ENCODE measurements around the gene LRMDA. TPM values are rescaled to one million over a fixed set of nuclear protein-coding genes. Genes with fewer than 3 reads are reported as not detected.

Gene LRMDA
- total and polyA plus RNA-seq, 2 of the 13 experiments (the other 11 are each of a cell fraction or from before 2014, with no cell fraction given) = 13.4 to 22.0 TPM

DNA sequence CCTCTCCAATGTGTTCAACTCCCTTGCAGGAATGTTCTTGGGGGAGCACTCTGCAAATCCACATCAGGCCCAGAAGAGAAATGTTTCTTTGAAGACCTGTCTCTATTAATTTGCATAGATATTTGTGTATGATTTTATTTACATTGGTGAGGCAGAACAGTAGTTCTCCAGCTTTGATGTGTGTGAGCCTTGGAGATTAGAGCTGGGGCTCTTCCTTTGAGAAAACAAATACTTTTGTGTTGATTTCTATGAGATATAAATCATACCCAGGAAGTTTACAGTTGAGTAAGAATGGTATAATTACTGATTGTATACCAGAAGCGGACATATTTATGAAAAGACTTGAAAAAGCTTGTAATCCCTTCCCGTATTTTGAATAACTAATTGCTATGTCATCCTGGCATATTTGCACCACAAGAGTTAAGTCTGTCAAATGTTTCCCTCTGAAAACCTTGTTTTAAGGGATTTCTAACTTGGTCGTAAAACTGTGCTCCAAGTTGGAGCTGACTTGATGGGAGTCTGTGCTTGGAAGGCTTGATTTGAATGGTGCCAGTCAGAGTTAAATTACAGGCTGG, 468.5 kb downstream of the LRMDA start (continued):
- TF ChIP-seq MBD4 (IDR thresholded peaks at IDR 0.05; ENCODE audit: borderline replicate concordance, low read length) = no peak
- TF ChIP-seq ZSCAN9 (CRISPR knock-in tag; IDR thresholded peaks at IDR 0.05; ENCODE audit: borderline replicate concordance) = no peak
- TF ChIP-seq, protein P1, sequence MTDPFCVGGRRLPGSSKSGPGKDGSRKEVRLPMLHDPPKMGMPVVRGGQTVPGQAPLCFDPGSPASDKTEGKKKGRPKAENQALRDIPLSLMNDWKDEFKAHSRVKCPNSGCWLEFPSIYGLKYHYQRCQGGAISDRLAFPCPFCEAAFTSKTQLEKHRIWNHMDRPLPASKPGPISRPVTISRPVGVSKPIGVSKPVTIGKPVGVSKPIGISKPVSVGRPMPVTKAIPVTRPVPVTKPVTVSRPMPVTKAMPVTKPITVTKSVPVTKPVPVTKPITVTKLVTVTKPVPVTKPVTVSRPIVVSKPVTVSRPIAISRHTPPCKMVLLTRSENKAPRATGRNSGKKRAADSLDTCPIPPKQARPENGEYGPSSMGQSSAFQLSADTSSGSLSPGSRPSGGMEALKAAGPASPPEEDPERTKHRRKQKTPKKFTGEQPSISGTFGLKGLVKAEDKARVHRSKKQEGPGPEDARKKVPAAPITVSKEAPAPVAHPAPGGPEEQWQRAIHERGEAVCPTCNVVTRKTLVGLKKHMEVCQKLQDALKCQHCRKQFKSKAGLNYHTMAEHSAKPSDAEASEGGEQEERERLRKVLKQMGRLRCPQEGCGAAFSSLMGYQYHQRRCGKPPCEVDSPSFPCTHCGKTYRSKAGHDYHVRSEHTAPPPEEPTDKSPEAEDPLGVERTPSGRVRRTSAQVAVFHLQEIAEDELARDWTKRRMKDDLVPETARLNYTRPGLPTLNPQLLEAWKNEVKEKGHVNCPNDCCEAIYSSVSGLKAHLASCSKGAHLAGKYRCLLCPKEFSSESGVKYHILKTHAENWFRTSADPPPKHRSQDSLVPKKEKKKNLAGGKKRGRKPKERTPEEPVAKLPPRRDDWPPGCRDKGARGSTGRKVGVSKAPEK (CRISPR knock-in tag; IDR thresholded peaks at IDR 0.05; ENCODE audit: borderline replicate concordance) = no peak
- no peak for TF ChIP-seq ZFP90 (CRISPR knock-in tag; IDR thresholded peaks at IDR 0.05; ENCODE audit: borderline replicate concordance)
- no peak for TF ChIP-seq MED8 (CRISPR knock-in tag; IDR thresholded peaks at IDR 0.05; ENCODE audit: insufficient replicate concordance)

DNA sequence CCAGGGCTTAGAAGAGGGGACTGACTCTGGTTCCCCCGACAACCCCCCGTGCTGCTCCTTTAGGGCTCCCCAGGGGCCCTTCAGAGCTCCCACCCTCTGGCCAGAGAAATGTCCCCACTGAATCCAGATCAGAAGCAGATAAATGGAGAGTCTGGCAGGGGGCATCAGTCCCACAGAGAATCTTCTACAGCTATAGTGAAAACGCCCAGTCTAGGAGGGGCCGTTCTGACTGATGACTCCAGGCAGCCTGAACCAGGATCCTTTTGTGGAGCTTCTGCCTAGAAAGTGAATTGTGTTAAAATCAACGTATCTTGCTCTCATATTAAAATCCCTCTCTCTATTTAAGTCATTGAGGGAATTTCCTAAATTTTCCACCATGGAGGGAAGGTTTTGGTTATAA, 471.4 kb downstream of the LRMDA start:
- intact Hi-C loops (cut with micrococcal nuclease; ENCODE audit: unreplicated experiment) = no loop called here
- no peak overlapping the region for H2AFZ ChIP-seq (ENCODE audit: low read length)
- 98% methylated on average over 5 of the region's 5 CpGs for WGBS (ENCODE audit: low lambda C conversion rate)
- no peak for DNase-seq (ENCODE audit: low spot score)
- TF ChIP-seq CENPT (CRISPR knock-in tag; IDR thresholded peaks at IDR 0.05; ENCODE audit: low read depth) = no peak
- TF ChIP-seq TMF1 (CRISPR knock-in tag; IDR thresholded peaks at IDR 0.05; ENCODE audit: low read depth) = no peak
- no peak for TF ChIP-seq FOXA1 (IDR thresholded peaks at IDR 0.05)
- no peak for TF ChIP-seq FOXA1 (CRISPR knock-in tag; IDR thresholded peaks at IDR 0.05)
- TF ChIP-seq, protein P2, sequence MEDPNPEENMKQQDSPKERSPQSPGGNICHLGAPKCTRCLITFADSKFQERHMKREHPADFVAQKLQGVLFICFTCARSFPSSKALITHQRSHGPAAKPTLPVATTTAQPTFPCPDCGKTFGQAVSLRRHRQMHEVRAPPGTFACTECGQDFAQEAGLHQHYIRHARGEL (CRISPR knock-in tag; IDR thresholded peaks at IDR 0.05) = no peak
- TF ChIP-seq RFX3 (CRISPR knock-in tag; IDR thresholded peaks at IDR 0.05) = no peak
- no peak for TF ChIP-seq SP5 (CRISPR knock-in tag; IDR thresholded peaks at IDR 0.05; ENCODE audit: borderline replicate concordance, low read depth)
- no peak for TF ChIP-seq ZNF292 (CRISPR knock-in tag; IDR thresholded peaks at IDR 0.05; ENCODE audit: borderline replicate concordance, low read depth)
- TF ChIP-seq ZFP62 (CRISPR knock-in tag; IDR thresholded peaks at IDR 0.05) = no peak
- no peak overlapping the region for H3K27ac ChIP-seq (ENCODE audit: extremely low read length, insufficient read depth, low read length)
- peaks cover 48% of the 10 kb centered on the region for H3K4me1 ChIP-seq (ENCODE audit: insufficient read depth, low read length)
- no peaks in the 10 kb centered on the region for H3K27me3 ChIP-seq (ENCODE audit: control insufficient read depth in 1 of 2, insufficient read depth in 2 of 2, low read length in 2 of 2)
- no peak for FAIRE-seq
- no peak for ATAC-seq
- in situ Hi-C loops (cut with HindIII; ENCODE audit: extremely low pct_ligation_motif_present, low pct_unique_long_range_greater_than_20kb) = no loop called here
- CTCF ChIA-PET (ENCODE audit: low intra/inter-chr PET ratio, low total read pairs) = no interaction called here
- H3K9ac ChIP-seq (ENCODE audit: insufficient read depth, low read depth, low read length) = no peak overlapping the region
- no peaks in the 10 kb centered on the region for H4K20me1 ChIP-seq (ENCODE audit: insufficient read depth, low read length)
- POLR2A ChIA-PET = no interaction called here
- no peak overlapping the region for H3K4me2 ChIP-seq (ENCODE audit: low read depth, low read length)
- H3K4me3 ChIP-seq (replicated peaks in 1 of 3; ENCODE audit: insufficient read depth in 1 of 3, low read depth in 2 of 3, low read length in 3 of 3) = no peak overlapping the region
- no TSS peak for BruUV-seq (replicated peaks)
- no peaks in the 10 kb centered on the region for H3K36me3 ChIP-seq (replicated peaks in 1 of 2; ENCODE audit: control insufficient read depth in 1 of 2, insufficient read depth in 2 of 2, low read length in 2 of 2)
- H3K79me2 ChIP-seq (ENCODE audit: insufficient read depth, low read length) = no peaks in the 10 kb centered on the region
- no peaks in the 10 kb centered on the region for H3K9me3 ChIP-seq (ENCODE audit: low read length)

Measured in HepG2 (cell line).